Jurkat, Clone E6-1 (cell line): ENCODE measurements around the gene GOSR1.
"Not testable (repeated sequence)": the region's sequence is repeated elsewhere in the genome, so short reads cannot be mapped to it uniquely, and the experiment has no call there.

Source experiments
- DNase-seq: peaks from one replicate; pipeline ENCODE4 v3.0.0-alpha.2; 2011; ENCODE audit warnings: low read depth, low spot score
- H3K4me3 ChIP-seq: 2 replicates; pipeline ENCODE4 v1.5.1; 2011; ENCODE audit warnings: mild to moderate bottlenecking, low read length, control low read depth, moderate library complexity

GOSR1 gene

GRCh38 chr17:30536846-30537245 lies 59.6 kb downstream of the GOSR1 start:
- DNase-seq, H3K4me3 ChIP-seq: not testable (repeated sequence)

- not testable (repeated sequence) for H3K4me3 ChIP-seq, DNase-seq
Observed at GRCh38 chr17:30537667-30538066, 60.5 kb downstream of the GOSR1 start.

GRCh38 chr17:30541802-30542201 lies 64.6 kb downstream of the GOSR1 start:
- no peak overlapping the region for H3K4me3 ChIP-seq
- DNase-seq = no peak

- no peak for DNase-seq
- no peak overlapping the region for H3K4me3 ChIP-seq
Observed at GRCh38 chr17:30543456-30543855, 66.2 kb downstream of the GOSR1 start.

GRCh38 chr17:30545024-30545423 lies 67.8 kb downstream of the GOSR1 start:
- no peak for DNase-seq
- H3K4me3 ChIP-seq = no peak overlapping the region

GRCh38 chr17:30547778-30548573 lies 70.8 kb downstream of the GOSR1 start:
- H3K4me3 ChIP-seq = no peak overlapping the region
- no peak for DNase-seq

GRCh38 chr17:30549181-30549580 lies 72.0 kb downstream of the GOSR1 start:
- not testable (repeated sequence) for H3K4me3 ChIP-seq, DNase-seq

GRCh38 chr17:30549864-30550511 lies 72.8 kb downstream of the GOSR1 start:
- DNase-seq = no peak

GRCh38 chr17:30550512-30551273 lies 73.5 kb downstream of the GOSR1 start:
- DNase-seq = no peak
- H3K4me3 ChIP-seq = no peak overlapping the region

More at GRCh38 chr17:30549864-30550511, 72.8 kb downstream of the GOSR1 start:
- H3K4me3 ChIP-seq = no peak overlapping the region

- not testable (repeated sequence) for DNase-seq, H3K4me3 ChIP-seq
Observed at GRCh38 chr17:30551274-30551995, 74.2 kb downstream of the GOSR1 start.

- H3K4me3 ChIP-seq = no peak overlapping the region
- no peak for DNase-seq
Observed at GRCh38 chr17:30551996-30552339, 74.8 kb downstream of the GOSR1 start.

GRCh38 chr17:30552994-30553566 lies 75.9 kb downstream of the GOSR1 start:
- DNase-seq = no peak
- no peak overlapping the region for H3K4me3 ChIP-seq

GRCh38 chr17:30553823-30554440 lies 76.7 kb downstream of the GOSR1 start:
- not testable (repeated sequence) for H3K4me3 ChIP-seq, DNase-seq

GRCh38 chr17:30554839-30555751 lies 77.9 kb downstream of the GOSR1 start:
- H3K4me3 ChIP-seq = no peak overlapping the region
- no peak for DNase-seq

- no peak overlapping the region for H3K4me3 ChIP-seq
- no peak for DNase-seq
Observed at GRCh38 chr17:30555942-30556341, 78.7 kb downstream of the GOSR1 start.

- no peak overlapping the region for H3K4me3 ChIP-seq
- no peak for DNase-seq
Observed at GRCh38 chr17:30556374-30557332, 79.4 kb downstream of the GOSR1 start.
